DOHH2 (cell line): ENCODE results near the gene CYP1B1.

Experiments
- H3F3A ChIP-seq: fragments of 200-600 bp; sonication (generic), shearing (Covaris generic); 2 replicates; pipeline ENCODE4 v1.6.0; 2016; ENCODE audit warnings: antibody characterized with exemption, mild to moderate bottlenecking; ENCODE audit not compliant: control insufficient read depth, insufficient read depth
- H3K27ac ChIP-seq: fragments of 200-600 bp; sonication (generic); 2 replicates; pipeline ENCODE4 v1.5.1; 2014; ENCODE audit warnings: low read depth, mild to moderate bottlenecking, low read length, moderate library complexity
- H3K27me3 ChIP-seq: fragments of 200-600 bp; sonication (generic); 2 replicates; pipeline ENCODE4 v1.6.1; 2014; ENCODE audit warnings: mild to moderate bottlenecking, low read length, mixed read lengths; ENCODE audit not compliant: control insufficient read depth
- H3K36me3 ChIP-seq: fragments of 200-600 bp; sonication (generic); 2 replicates; pipeline ENCODE4 v1.6.1; 2014; ENCODE audit warnings: mild to moderate bottlenecking, low read length, moderate library complexity, mixed read lengths; ENCODE audit not compliant: control insufficient read depth
- H3K4me1 ChIP-seq: fragments of 200-600 bp; sonication (generic); 2 replicates; pipeline ENCODE4 v1.6.1; 2014; ENCODE audit warnings: mild to moderate bottlenecking, low read length, mixed read lengths; ENCODE audit not compliant: control insufficient read depth
- H3K4me2 ChIP-seq: fragments of 200-600 bp; sonication (generic); 2 replicates; pipeline ENCODE4 v1.6.0; 2014; ENCODE audit warnings: mild to moderate bottlenecking, low read length, moderate library complexity
- H3K4me3 ChIP-seq: fragments of 200-600 bp; sonication (generic); 2 replicates; pipeline ENCODE4 v1.5.1; 2014; ENCODE audit warnings: mild to moderate bottlenecking, low read length, mixed read lengths
- H3K79me2 ChIP-seq: fragments of 200-600 bp; sonication (generic); 2 replicates; pipeline ENCODE4 v1.6.1; 2014; ENCODE audit warnings: mild to moderate bottlenecking, low read length, mixed read lengths; ENCODE audit not compliant: control insufficient read depth
- H3K9me2 ChIP-seq: fragments of 200-600 bp; sonication (generic); replicated peaks from 2 replicates; pipeline ENCODE4 v1.6.1; 2014; ENCODE audit warnings: mild to moderate bottlenecking, low read length, mixed read lengths; ENCODE audit not compliant: control insufficient read depth
- H3K9me3 ChIP-seq: fragments of 200-600 bp; sonication (generic); 2 replicates; pipeline ENCODE4 v1.6.1; 2014; ENCODE audit warnings: antibody characterized with exemption, low read length, mixed read lengths; ENCODE audit not compliant: control insufficient read depth, insufficient read depth
- H4K20me1 ChIP-seq: fragments of 200-600 bp; sonication (generic); 2 replicates; pipeline ENCODE4 v1.6.0; 2014; ENCODE audit warnings: low read depth, mild to moderate bottlenecking, antibody characterized with exemption, low read length, moderate library complexity; ENCODE audit not compliant: control insufficient read depth, insufficient read depth
- CTCF ChIP-seq: fragments of 200-600 bp; sonication (generic); IDR thresholded peaks from one replicate; pipeline ENCODE4 v1.5.1; 2014; ENCODE audit warnings: antibody characterized with exemption, mild to moderate bottlenecking, low read depth, low read length; ENCODE audit not compliant: poor library complexity, severe bottlenecking
- EZH2phosphoT487 ChIP-seq: fragments of 200-600 bp; sonication (generic); IDR thresholded peaks from 2 replicates; pipeline ENCODE4 v1.6.1; 2017; ENCODE audit warnings: borderline replicate concordance, mild to moderate bottlenecking, antibody characterized with exemption, low read length, moderate library complexity, mixed read lengths

The CYP1B1 gene

GRCh38 chr2:38074058-38074763, 1.7 kb downstream of the CYP1B1 start:
- no peak for TF ChIP-seq CTCF
- TF ChIP-seq EZH2phosphoT487 = no peak
- Histone ChIP-seq H3K27me3 (peaks cover 27% of the 10 kb centered on the region), H3F3A (no peaks in the 10 kb centered on the region), H3K27ac (no peak overlapping the region), H3K4me3 (no peak overlapping the region), H3K4me1 (peaks cover 17% of the 10 kb centered on the region), H3K9me3 (no peaks in the 10 kb centered on the region), H3K36me3 (no peaks in the 10 kb centered on the region), H4K20me1 (no peaks in the 10 kb centered on the region), H3K4me2 (no peak overlapping the region), H3K79me2 (no peaks in the 10 kb centered on the region), H3K9me2 (no peaks in the 10 kb centered on the region)

GRCh38 chr2:38073211-38074057, 2.5 kb downstream of the CYP1B1 start:
- TF ChIP-seq CTCF = no peak
- no peak for TF ChIP-seq EZH2phosphoT487

GRCh38 chr2:38070438-38070837, 5.5 kb downstream of the CYP1B1 start:
- no peak for TF ChIP-seq CTCF
- TF ChIP-seq EZH2phosphoT487 = no peak
- Histone ChIP-seq H3K9me2 (no peaks in the 10 kb centered on the region), H3K27me3 (peaks cover 3% of the 10 kb centered on the region; the same call in 1 of the 2 replicates), H3F3A (no peaks in the 10 kb centered on the region), H3K9me3 (no peaks in the 10 kb centered on the region), H3K36me3 (no peaks in the 10 kb centered on the region), H3K79me2 (no peaks in the 10 kb centered on the region), H3K4me3 (no peak overlapping the region), H3K4me1 (no peaks in the 10 kb centered on the region), H4K20me1 (no peaks in the 10 kb centered on the region), H3K4me2 (no peak overlapping the region), H3K27ac (no peak overlapping the region)

More at GRCh38 chr2:38073211-38074057, 2.5 kb downstream of the CYP1B1 start:
- no peaks in the 10 kb centered on the region for H3K79me2 ChIP-seq
- no peaks in the 10 kb centered on the region for H3K9me3 ChIP-seq
- no peaks in the 10 kb centered on the region for H3K36me3 ChIP-seq
- no peaks in the 10 kb centered on the region for H4K20me1 ChIP-seq
- H3F3A ChIP-seq = no peaks in the 10 kb centered on the region
- H3K4me3 ChIP-seq = no peak overlapping the region
- H3K27ac ChIP-seq = no peak overlapping the region
- H3K9me2 ChIP-seq = no peaks in the 10 kb centered on the region
- H3K4me2 ChIP-seq = no peak overlapping the region
- H3K27me3 ChIP-seq = peaks cover 25% of the 10 kb centered on the region
- H3K4me1 ChIP-seq = peaks cover 17% of the 10 kb centered on the region
